ENCODE data around the gene GASK1B. TPM values are rescaled to one million over a fixed set of nuclear protein-coding genes. Genes with fewer than 3 reads are reported as not detected.

Gene GASK1B
- polyA plus RNA-seq, 2 of the 4 experiments (the other 2 are of a cell fraction), result 2.7 to 2.9 TPM

GRCh38 chr4:158203436-158203835, 30.6 kb upstream of the GASK1B start (continued):
- TF ChIP-seq, protein P1, sequence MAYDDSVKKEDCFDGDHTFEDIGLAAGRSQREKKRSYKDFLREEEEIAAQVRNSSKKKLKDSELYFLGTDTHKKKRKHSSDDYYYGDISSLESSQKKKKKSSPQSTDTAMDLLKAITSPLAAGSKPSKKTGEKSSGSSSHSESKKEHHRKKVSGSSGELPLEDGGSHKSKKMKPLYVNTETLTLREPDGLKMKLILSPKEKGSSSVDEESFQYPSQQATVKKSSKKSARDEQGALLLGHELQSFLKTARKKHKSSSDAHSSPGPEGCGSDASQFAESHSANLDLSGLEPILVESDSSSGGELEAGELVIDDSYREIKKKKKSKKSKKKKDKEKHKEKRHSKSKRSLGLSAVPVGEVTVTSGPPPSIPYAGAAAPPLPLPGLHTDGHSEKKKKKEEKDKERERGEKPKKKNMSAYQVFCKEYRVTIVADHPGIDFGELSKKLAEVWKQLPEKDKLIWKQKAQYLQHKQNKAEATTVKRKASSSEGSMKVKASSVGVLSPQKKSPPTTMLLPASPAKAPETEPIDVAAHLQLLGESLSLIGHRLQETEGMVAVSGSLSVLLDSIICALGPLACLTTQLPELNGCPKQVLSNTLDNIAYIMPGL (CRISPR knock-in tag; IDR thresholded peaks at IDR 0.05; ENCODE audit: borderline replicate concordance), result no peak
- TF ChIP-seq, protein P2, sequence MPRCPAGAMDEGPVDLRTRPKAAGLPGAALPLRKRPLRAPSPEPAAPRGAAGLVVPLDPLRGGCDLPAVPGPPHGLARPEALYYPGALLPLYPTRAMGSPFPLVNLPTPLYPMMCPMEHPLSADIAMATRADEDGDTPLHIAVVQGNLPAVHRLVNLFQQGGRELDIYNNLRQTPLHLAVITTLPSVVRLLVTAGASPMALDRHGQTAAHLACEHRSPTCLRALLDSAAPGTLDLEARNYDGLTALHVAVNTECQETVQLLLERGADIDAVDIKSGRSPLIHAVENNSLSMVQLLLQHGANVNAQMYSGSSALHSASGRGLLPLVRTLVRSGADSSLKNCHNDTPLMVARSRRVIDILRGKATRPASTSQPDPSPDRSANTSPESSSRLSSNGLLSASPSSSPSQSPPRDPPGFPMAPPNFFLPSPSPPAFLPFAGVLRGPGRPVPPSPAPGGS (IDR thresholded peaks at IDR 0.05), result no peak
- TF ChIP-seq JUNB (IDR thresholded peaks at IDR 0.05) (no peak), TFCP2L1 (CRISPR knock-in tag; IDR thresholded peaks at IDR 0.05) (no peak)

DNA sequence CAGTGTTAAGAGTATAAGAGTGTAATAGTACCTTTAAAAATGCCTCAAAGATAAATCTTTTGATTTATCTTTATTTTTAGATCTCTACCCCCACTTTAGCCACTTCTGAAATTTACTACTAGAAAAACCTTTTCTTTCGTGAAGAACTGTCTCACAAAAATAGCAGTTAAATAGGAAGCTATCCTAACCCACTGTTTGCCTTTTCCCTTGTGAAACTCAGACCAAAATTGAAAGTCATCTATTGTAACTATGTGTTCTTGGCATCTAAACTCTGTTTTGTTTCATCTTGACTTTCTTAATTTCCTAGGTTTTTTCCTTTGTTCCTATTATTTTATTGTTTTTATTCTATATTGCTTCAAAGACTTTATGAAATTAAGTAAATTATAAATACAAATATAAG, 29.7 kb upstream of the GASK1B start:
- no peak for DNase-seq (ENCODE audit: low read depth in 1 of 2, low spot score in 1 of 2)
- Histone ChIP-seq H3K27ac (no peak overlapping the region), H3K4me2 (no peak overlapping the region), H3K9me3 (no peaks in the 10 kb centered on the region), H3K4me1 (no peaks in the 10 kb centered on the region), H3K4me3 (no peak overlapping the region)
- no peak for FAIRE-seq
- no peak for TF ChIP-seq FOXS1 (CRISPR knock-in tag; IDR thresholded peaks at IDR 0.05)
- TF ChIP-seq, protein P3, sequence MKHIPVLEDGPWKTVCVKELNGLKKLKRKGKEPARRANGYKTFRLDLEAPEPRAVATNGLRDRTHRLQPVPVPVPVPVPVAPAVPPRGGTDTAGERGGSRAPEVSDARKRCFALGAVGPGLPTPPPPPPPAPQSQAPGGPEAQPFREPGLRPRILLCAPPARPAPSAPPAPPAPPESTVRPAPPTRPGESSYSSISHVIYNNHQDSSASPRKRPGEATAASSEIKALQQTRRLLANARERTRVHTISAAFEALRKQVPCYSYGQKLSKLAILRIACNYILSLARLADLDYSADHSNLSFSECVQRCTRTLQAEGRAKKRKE (CRISPR knock-in tag; IDR thresholded peaks at IDR 0.05; ENCODE audit: low read depth), result no peak
- no peak for TF ChIP-seq SMC3 (IDR thresholded peaks at IDR 0.05)
- no peak for TF ChIP-seq HDAC2 (IDR thresholded peaks at IDR 0.05)
- TF ChIP-seq, protein P1 (CRISPR knock-in tag; IDR thresholded peaks at IDR 0.05; ENCODE audit: borderline replicate concordance), result no peak
- TF ChIP-seq ZFP36 (IDR thresholded peaks at IDR 0.05; ENCODE audit: borderline replicate concordance, partially characterized antibody), result no peak
- TF ChIP-seq HES2 (IDR thresholded peaks at IDR 0.05), result no peak
- no peak for TF ChIP-seq EHMT2 (IDR thresholded peaks at IDR 0.05; ENCODE audit: low read depth)
- no peak for TF ChIP-seq FOSL2 (IDR thresholded peaks at IDR 0.05)
- TF ChIP-seq FOSL2 (CRISPR knock-in tag; IDR thresholded peaks at IDR 0.05), result no peak
- no peak for TF ChIP-seq RARB (CRISPR knock-in tag; IDR thresholded peaks at IDR 0.05)
- 62% methylated on average over 1 of the region's 1 CpG for WGBS (ENCODE audit: missing lambda C conversion rate)
- POLR2A ChIA-PET, result no interaction called here
- CTCF ChIA-PET, result interaction anchor here (1.4 kb wide), 1 partner anchor 11 kb away, joined by 4 read pairs; no protein-coding TSS in a partner anchor
- no peak for ATAC-seq

GRCh38 chr4:158201876-158202275, 29.1 kb upstream of the GASK1B start:
- TF ChIP-seq PHF8 (IDR thresholded peaks at IDR 0.05; ENCODE audit: borderline replicate concordance, low read depth), result no peak
- TF ChIP-seq CBX8 (IDR thresholded peaks at IDR 0.05), result no peak
- TF ChIP-seq PBX3 (IDR thresholded peaks at IDR 0.05), result no peak
- TF ChIP-seq, protein P4, sequence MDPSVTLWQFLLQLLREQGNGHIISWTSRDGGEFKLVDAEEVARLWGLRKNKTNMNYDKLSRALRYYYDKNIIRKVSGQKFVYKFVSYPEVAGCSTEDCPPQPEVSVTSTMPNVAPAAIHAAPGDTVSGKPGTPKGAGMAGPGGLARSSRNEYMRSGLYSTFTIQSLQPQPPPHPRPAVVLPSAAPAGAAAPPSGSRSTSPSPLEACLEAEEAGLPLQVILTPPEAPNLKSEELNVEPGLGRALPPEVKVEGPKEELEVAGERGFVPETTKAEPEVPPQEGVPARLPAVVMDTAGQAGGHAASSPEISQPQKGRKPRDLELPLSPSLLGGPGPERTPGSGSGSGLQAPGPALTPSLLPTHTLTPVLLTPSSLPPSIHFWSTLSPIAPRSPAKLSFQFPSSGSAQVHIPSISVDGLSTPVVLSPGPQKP (IDR thresholded peaks at IDR 0.05; ENCODE audit: low read depth, low read length), result no peak
- TF ChIP-seq EP300 (IDR thresholded peaks at IDR 0.05), result no peak
- TF ChIP-seq EHF (CRISPR knock-in tag; IDR thresholded peaks at IDR 0.05), result no peak
- ChIA-PET POLR2A (no interaction called here), CTCF (interaction anchor here (1.4 kb wide), 1 partner anchor 11 kb away, joined by 4 read pairs; no protein-coding TSS in a partner anchor)
- FAIRE-seq, result no peak
- H3K4me2 ChIP-seq, result no peak overlapping the region
- no peak for DNase-seq (ENCODE audit: low read depth in 1 of 2, low spot score in 1 of 2)
- no peak for ATAC-seq
- no peak overlapping the region for H3K27ac ChIP-seq
- no peaks in the 10 kb centered on the region for H3K4me1 ChIP-seq
- H3K4me3 ChIP-seq, result no peak overlapping the region
- no peaks in the 10 kb centered on the region for H3K9me3 ChIP-seq
